GM10266 (cell line): ENCODE results near the gene MGAT5B.

Source experiments
- DNase-seq: peaks from one replicate; pipeline ENCODE4 v3.0.0; 2012; ENCODE audit errors: extremely low spot score
- CTCF ChIP-seq: IDR thresholded peaks from 2 replicates; pipeline ENCODE4 v1.5.1; 2012; ENCODE audit warnings: mild to moderate bottlenecking, low read depth; ENCODE audit not compliant: control insufficient read depth, insufficient read depth; ENCODE audit errors: missing control alignments

Gene MGAT5B

DNA sequence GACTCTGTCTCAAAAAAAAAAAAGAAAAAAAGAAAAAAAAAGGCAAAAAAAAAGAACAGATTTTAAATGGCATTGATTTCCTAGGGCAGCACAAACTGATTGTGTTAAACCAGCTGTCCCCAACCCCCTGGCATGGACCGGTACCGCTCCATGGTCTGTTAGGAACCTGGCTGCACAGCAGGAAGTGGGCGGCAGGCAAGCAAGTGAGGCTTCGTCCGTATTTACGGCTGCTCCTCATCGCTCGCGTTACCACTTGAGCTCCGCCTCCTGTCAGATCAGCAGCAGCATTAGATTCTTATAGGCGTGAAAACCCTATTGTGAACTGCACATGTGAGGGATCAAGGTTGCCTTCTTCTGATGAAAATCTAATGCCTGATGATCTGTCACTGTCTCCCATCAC is 26.6 kb downstream of the MGAT5B start:
- no peak for TF ChIP-seq CTCF
- no peak for DNase-seq

- no peak for TF ChIP-seq CTCF
- DNase-seq: no peak
Measured at GRCh38 chr17:76897023-76897422, 28.8 kb downstream of the MGAT5B start.

DNA sequence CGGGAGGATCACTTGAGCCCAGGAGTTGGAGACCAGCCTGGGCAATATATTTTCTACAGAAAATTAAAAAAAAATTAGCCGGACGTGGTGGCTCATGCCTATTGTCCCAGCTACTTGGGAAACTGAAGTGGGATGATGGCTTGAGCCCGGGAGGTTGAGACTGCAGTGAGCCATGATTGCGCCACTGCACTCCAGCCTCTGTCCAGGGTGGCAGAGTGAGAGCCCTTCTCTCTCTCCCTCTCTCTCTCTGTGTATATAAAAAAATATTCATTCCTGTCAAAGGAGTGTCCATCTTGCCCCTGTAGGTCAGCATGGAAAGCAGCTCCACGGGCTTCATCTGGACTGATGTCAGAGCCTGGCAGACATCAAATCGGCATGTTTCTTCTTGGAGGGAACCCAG is 31.2 kb downstream of the MGAT5B start:
- no peak for DNase-seq
- no peak for TF ChIP-seq CTCF

GRCh38 chr17:76900723-76901122 is 32.5 kb downstream of the MGAT5B start:
- TF ChIP-seq CTCF: no peak
- no peak for DNase-seq

DNA sequence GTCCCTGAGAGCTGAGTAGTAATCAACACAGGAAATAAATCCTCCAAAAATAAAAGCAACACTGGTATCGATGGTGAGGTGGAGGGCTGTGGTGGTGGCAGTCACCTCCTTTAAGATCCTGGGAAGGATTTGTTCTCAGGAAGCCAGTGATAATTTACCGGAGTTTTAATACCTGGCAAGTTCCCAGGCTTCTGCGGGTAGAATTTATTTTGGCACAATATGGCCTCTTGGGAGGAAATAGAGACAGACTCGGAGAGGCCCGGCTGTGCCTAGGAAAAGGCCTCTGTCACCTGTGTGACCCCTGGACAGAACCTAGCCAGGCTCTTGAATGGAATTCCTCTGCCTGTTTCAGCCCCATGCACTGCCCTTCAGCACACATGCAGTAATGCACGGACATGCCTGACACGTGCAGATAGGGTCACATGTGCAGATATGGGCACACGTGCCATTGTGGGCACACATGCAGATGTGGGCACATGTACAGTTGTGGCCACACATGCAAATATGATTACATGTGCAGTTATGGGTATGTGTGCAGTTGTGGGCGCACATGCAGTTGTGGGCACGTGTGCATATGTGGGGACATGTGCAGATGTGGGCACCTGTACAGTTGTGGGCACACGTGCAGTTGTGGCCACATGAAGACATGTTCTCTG is 33.5 kb downstream of the MGAT5B start:
- DNase-seq: no peak
- no peak for TF ChIP-seq CTCF

GRCh38 chr17:76902476-76902875 is 34.3 kb downstream of the MGAT5B start:
- no peak for DNase-seq
- no peak for TF ChIP-seq CTCF

- DNase-seq: no peak
- no peak for TF ChIP-seq CTCF
Measured at GRCh38 chr17:76903631-76904030, 35.4 kb downstream of the MGAT5B start.
